SJSA1 (cell line): ENCODE measurements around the gene PKP4. TPM values are rescaled to one million over a fixed set of nuclear protein-coding genes. Genes with fewer than 3 reads are reported as not detected.

Experiments used
- DNase-seq, 2 experiments: peaks; one replicate each; pipeline ENCODE4 v3.0.0-alpha.2; 2015 to 2020; ENCODE audit warnings: low spot score in 2 of 2, low read depth in 1 of 2
- H3K27ac ChIP-seq: fragments of 250-450 bp; sonication (Bioruptor Pico); 2 replicates; pipeline ENCODE4 v1.5.1; 2020; ENCODE audit warnings: mild to moderate bottlenecking, moderate library complexity
- H3K27me3 ChIP-seq: fragments of 250-450 bp; sonication (Bioruptor Pico); replicated peaks from 2 replicates; pipeline ENCODE4 v1.5.1; 2020; ENCODE audit warnings: mild to moderate bottlenecking, moderate library complexity
- H3K36me3 ChIP-seq: fragments of 250-450 bp; sonication (Bioruptor Pico); 2 replicates; pipeline ENCODE4 v1.5.1; 2020; ENCODE audit warnings: mild to moderate bottlenecking
- H3K4me1 ChIP-seq: fragments of 250-450 bp; sonication (Bioruptor Pico); replicated peaks from 2 replicates; pipeline ENCODE4 v1.6.1; 2021; ENCODE audit warnings: mild to moderate bottlenecking
- H3K4me3 ChIP-seq: fragments of 250-450 bp; sonication (Bioruptor Pico); 2 replicates; pipeline ENCODE4 v1.5.1; 2020; ENCODE audit warnings: mild to moderate bottlenecking
- H3K9me3 ChIP-seq: fragments of 250-450 bp; sonication (Bioruptor Pico); replicated peaks from 2 replicates; pipeline ENCODE4 v1.5.1; 2020; ENCODE audit warnings: mild to moderate bottlenecking
- total RNA-seq: library from RNA; depleted of rRNA; stranded (reverse); fragments of >200 nt; shearing (Covaris generic); gene quantifications from 2 replicates; pipeline ENCODE4 v1.2.3, GENCODE V29; 2014

Gene PKP4
- total RNA-seq, 1 experiment from 2014 or later = 61.0 TPM

GRCh38 chr2:158510887-158511286 lies 54.1 kb downstream of the PKP4 start:
- Histone ChIP-seq H3K4me1 (peaks cover 6% of the 10 kb centered on the region; the same call in 1 of the 2 replicates), H3K9me3 (no peaks in the 10 kb centered on the region), H3K27ac (no peak overlapping the region), H3K36me3 (peaks cover 27% of the 10 kb centered on the region), H3K4me3 (no peak overlapping the region), H3K27me3 (no peaks in the 10 kb centered on the region)
- no peak for DNase-seq

GRCh38 chr2:158511706-158512105 lies 55.0 kb downstream of the PKP4 start:
- Histone ChIP-seq H3K36me3 (peaks cover 26% of the 10 kb centered on the region), H3K4me1 (peaks cover 6% of the 10 kb centered on the region; the same call in 1 of the 2 replicates), H3K27ac (no peak overlapping the region), H3K4me3 (no peak overlapping the region), H3K27me3 (no peaks in the 10 kb centered on the region), H3K9me3 (no peaks in the 10 kb centered on the region)
- DNase-seq = no peak

GRCh38 chr2:158512323-158512722 lies 55.6 kb downstream of the PKP4 start:
- no peak overlapping the region for H3K27ac ChIP-seq
- no peak overlapping the region for H3K4me3 ChIP-seq
- H3K27me3 ChIP-seq = no peaks in the 10 kb centered on the region
- no peak for DNase-seq
- H3K4me1 ChIP-seq = peaks cover 6% of the 10 kb centered on the region; the same call in 1 of the 2 replicates
- H3K36me3 ChIP-seq = peaks cover 22% of the 10 kb centered on the region
- H3K9me3 ChIP-seq = no peaks in the 10 kb centered on the region

- Histone ChIP-seq H3K4me3 (no peak overlapping the region), H3K4me1 (peaks cover 6% of the 10 kb centered on the region; the same call in 1 of the 2 replicates), H3K27ac (no peak overlapping the region), H3K27me3 (no peaks in the 10 kb centered on the region), H3K36me3 (peaks cover 26% of the 10 kb centered on the region), H3K9me3 (no peaks in the 10 kb centered on the region)
- no peak for DNase-seq
These were observed 57.1 kb downstream of the PKP4 start for GRCh38 chr2:158513841-158514240.

GRCh38 chr2:158518084-158518483 lies 61.3 kb downstream of the PKP4 start:
- DNase-seq = no peak
- H3K9me3 ChIP-seq = no peaks in the 10 kb centered on the region
- peaks cover 6% of the 10 kb centered on the region; the same call in 1 of the 2 replicates for H3K4me1 ChIP-seq
- peaks cover 33% of the 10 kb centered on the region for H3K36me3 ChIP-seq
- H3K4me3 ChIP-seq = no peak overlapping the region
- no peak overlapping the region for H3K27ac ChIP-seq
- H3K27me3 ChIP-seq = no peaks in the 10 kb centered on the region

GRCh38 chr2:158519481-158519880 lies 62.7 kb downstream of the PKP4 start:
- Histone ChIP-seq H3K4me3 (no peak overlapping the region), H3K4me1 (peaks cover 6% of the 10 kb centered on the region; the same call in 1 of the 2 replicates), H3K36me3 (peaks cover 19% of the 10 kb centered on the region), H3K27ac (no peak overlapping the region), H3K9me3 (no peaks in the 10 kb centered on the region), H3K27me3 (no peaks in the 10 kb centered on the region)
- no peak for DNase-seq

- H3K27ac ChIP-seq = no peak overlapping the region
- H3K4me3 ChIP-seq = no peak overlapping the region
- peaks cover 7% of the 10 kb centered on the region; the same call in 1 of the 2 replicates for H3K36me3 ChIP-seq
- peaks cover 5% of the 10 kb centered on the region; the same call in 1 of the 2 replicates for H3K4me1 ChIP-seq
- H3K27me3 ChIP-seq = no peaks in the 10 kb centered on the region
- DNase-seq = no peak
- no peaks in the 10 kb centered on the region for H3K9me3 ChIP-seq
These were observed 72.9 kb downstream of the PKP4 start for GRCh38 chr2:158529379-158530259.

GRCh38 chr2:158530829-158531228 lies 74.1 kb downstream of the PKP4 start:
- Histone ChIP-seq H3K27me3 (no peaks in the 10 kb centered on the region), H3K4me1 (peaks cover 5% of the 10 kb centered on the region; the same call in 1 of the 2 replicates), H3K4me3 (no peak overlapping the region), H3K36me3 (peaks cover 7% of the 10 kb centered on the region; the same call in 1 of the 2 replicates), H3K27ac (no peak overlapping the region), H3K9me3 (no peaks in the 10 kb centered on the region)
- DNase-seq = no peak

- no peak overlapping the region for H3K4me3 ChIP-seq
- peaks cover 20% of the 10 kb centered on the region; the same call in 1 of the 2 replicates for H3K36me3 ChIP-seq
- H3K9me3 ChIP-seq = no peaks in the 10 kb centered on the region
- peaks cover 5% of the 10 kb centered on the region; the same call in 1 of the 2 replicates for H3K4me1 ChIP-seq
- H3K27me3 ChIP-seq = no peaks in the 10 kb centered on the region
- no peak for DNase-seq
- H3K27ac ChIP-seq = no peak overlapping the region
These were observed 76.3 kb downstream of the PKP4 start for GRCh38 chr2:158533009-158533408.

- no peak overlapping the region for H3K27ac ChIP-seq
- H3K27me3 ChIP-seq = no peaks in the 10 kb centered on the region
- H3K36me3 ChIP-seq = peaks cover 47% of the 10 kb centered on the region
- H3K4me1 ChIP-seq = peaks cover 9% of the 10 kb centered on the region
- H3K9me3 ChIP-seq = no peaks in the 10 kb centered on the region
- H3K4me3 ChIP-seq = no peak overlapping the region
- DNase-seq = peak in 1 of 2 experiments; percentile 31
These were observed 82.6 kb downstream of the PKP4 start for GRCh38 chr2:158539176-158540005.

- no peak overlapping the region for H3K27ac ChIP-seq
- H3K4me3 ChIP-seq = no peak overlapping the region
- H3K36me3 ChIP-seq = peaks cover 51% of the 10 kb centered on the region
- no peak for DNase-seq
- no peaks in the 10 kb centered on the region for H3K27me3 ChIP-seq
- peaks cover 9% of the 10 kb centered on the region for H3K4me1 ChIP-seq
- H3K9me3 ChIP-seq = no peaks in the 10 kb centered on the region
These were observed 85.8 kb downstream of the PKP4 start for GRCh38 chr2:158542577-158542976.

- H3K4me1 ChIP-seq = peaks cover 6% of the 10 kb centered on the region
- H3K27me3 ChIP-seq = no peaks in the 10 kb centered on the region
- H3K4me3 ChIP-seq = no peak overlapping the region
- no peak overlapping the region for H3K27ac ChIP-seq
- no peaks in the 10 kb centered on the region for H3K9me3 ChIP-seq
- peaks cover 56% of the 10 kb centered on the region for H3K36me3 ChIP-seq
- DNase-seq = no peak
These were observed 87.2 kb downstream of the PKP4 start for GRCh38 chr2:158543957-158544356.

GRCh38 chr2:158544998-158545397 lies 88.2 kb downstream of the PKP4 start:
- Histone ChIP-seq H3K4me3 (no peak overlapping the region), H3K27ac (no peak overlapping the region), H3K9me3 (no peaks in the 10 kb centered on the region), H3K4me1 (no peaks in the 10 kb centered on the region), H3K36me3 (peaks cover 49% of the 10 kb centered on the region), H3K27me3 (no peaks in the 10 kb centered on the region)
- no peak for DNase-seq
